Stimulated activated CD4-positive, alpha-beta T cell treated with anti-CD3 and anti-CD28 coated beads, Interleukin-15, amount 100 ng/mL, for 1 hour (primary cell): ENCODE results near the gene CLDN11.

Source experiments
- DNase-seq, 2 donors: peaks; one replicate each; pipeline ENCODE4 v3.0.0-alpha.2; 2020; ENCODE audit warnings: low read depth in 1 of 2, low spot score in 1 of 2

Gene CLDN11

GRCh38 chr3:170470063-170471016, 51.7 kb downstream of the CLDN11 start:
- DNase-seq, result no peak

- no peak for DNase-seq
Measured at GRCh38 chr3:170471149-170471548, 52.5 kb downstream of the CLDN11 start.

GRCh38 chr3:170473358-170473757, 54.7 kb downstream of the CLDN11 start:
- DNase-seq, result no peak

GRCh38 chr3:170475092-170475685, 56.5 kb downstream of the CLDN11 start:
- DNase-seq, result no peak

- no peak for DNase-seq
Measured at GRCh38 chr3:170476291-170476690, 57.6 kb downstream of the CLDN11 start.

GRCh38 chr3:170477395-170477794, 58.7 kb downstream of the CLDN11 start:
- DNase-seq, result no peak

GRCh38 chr3:170480111-170480510, 61.4 kb downstream of the CLDN11 start:
- no peak for DNase-seq

- DNase-seq, result no peak
Measured at GRCh38 chr3:170482199-170482598, 63.5 kb downstream of the CLDN11 start.

- DNase-seq, result no peak
Measured at GRCh38 chr3:170483485-170484262, 65.0 kb downstream of the CLDN11 start.
